Measurements from ENCODE around the gene KCNK5. TPM values are rescaled to one million over a fixed set of nuclear protein-coding genes. Genes with fewer than 3 reads are reported as not detected.

Gene KCNK5
- total and polyA plus RNA-seq, 9 of the 15 experiments (the other 6 are each of a cell fraction or from before 2014, with no cell fraction given): 1.5 to 45.8 (median 25.8) TPM

- BruUV-seq (replicated peaks): no TSS peak
- Histone ChIP-seq H4K20me1 (replicated peaks; ENCODE audit: control insufficient read depth, insufficient read depth, low read length) (peaks cover 4% of the 10 kb centered on the region; the same call in 1 of the 2 replicates), H3K9me1 (ENCODE audit: control insufficient read depth, insufficient read depth, low read length) (no peaks in the 10 kb centered on the region), H3K27me3 (ENCODE audit: control insufficient read depth in 2 of 2, insufficient read depth in 2 of 2, low read length in 2 of 2) (no peaks in the 10 kb centered on the region), H3K9me3 (replicated peaks; ENCODE audit: control insufficient read depth, insufficient read depth, low read depth, low read length) (peaks cover 1% of the 10 kb centered on the region; the same call in 1 of the 2 replicates), H3K4me3 (no peak overlapping the region), H3K79me2 (ENCODE audit: control insufficient read depth, insufficient read depth, low read length) (no peaks in the 10 kb centered on the region), H3K36me3 (ENCODE audit: control insufficient read depth, insufficient read depth, low read length) (no peaks in the 10 kb centered on the region), H3K9ac (ENCODE audit: insufficient read depth in 1 of 2, low read depth in 2 of 2, low read length in 2 of 2) (no peak overlapping the region), H2AFZ (ENCODE audit: low read depth, low read length) (no peak overlapping the region), H3K4me1 (replicated peaks in 1 of 2; ENCODE audit: control insufficient read depth in 2 of 2, insufficient read depth in 2 of 2, low read length in 2 of 2) (no peaks in the 10 kb centered on the region), H3K4me2 (ENCODE audit: insufficient read depth, low read length) (no peak overlapping the region), H3K27ac (ENCODE audit: extremely low read depth, low read depth, low read length) (no peak overlapping the region)
- DNase-seq (ENCODE audit: extremely low read depth in 1 of 4, low spot score in 3 of 4): no peak
- no peak for FAIRE-seq
- ChIA-PET CTCF (ENCODE audit: low intra/inter-chr PET ratio) (interaction anchor here (0.6 kb wide), 1 partner anchor 132 kb away, joined by 3 read pairs; no protein-coding TSS in a partner anchor), POLR2A (no interaction called here)
- in situ Hi-C loops (cut with MboI): no loop called here
- 76% methylated on average over 8 of the region's 8 CpGs for WGBS (ENCODE audit: insufficient coverage, low coverage, missing lambda C conversion rate)
- no peak for ATAC-seq
- intact Hi-C loops (cut with micrococcal nuclease): no loop called here
- TF ChIP-seq ELF4 (CRISPR knock-in tag; IDR thresholded peaks at IDR 0.05) (no peak), CCNT2 (IDR thresholded peaks at IDR 0.05; ENCODE audit: borderline replicate concordance, extremely low read depth, insufficient read length, low read depth, low read length) (no peak), MEF2D (tag; conservative IDR thresholded peaks at IDR 0.05; ENCODE audit: low read depth) (no peak), MEIS2 (IDR thresholded peaks at IDR 0.05; ENCODE audit: partially characterized antibody) (no peak), ZBTB17 (CRISPR knock-in tag; IDR thresholded peaks at IDR 0.05) (no peak), XRCC3 (IDR thresholded peaks at IDR 0.05) (no peak), TRIM28 (IDR thresholded peaks at IDR 0.05) (no peak), SRSF3 (IDR thresholded peaks at IDR 0.05; ENCODE audit: insufficient read depth, low read length) (no peak), MTA1 (IDR thresholded peaks at IDR 0.05; ENCODE audit: borderline replicate concordance) (no peak), ZNF146 (CRISPR knock-in tag; IDR thresholded peaks at IDR 0.05; ENCODE audit: unreplicated experiment) (no peak), TAF15 (IDR thresholded peaks at IDR 0.05; ENCODE audit: low read depth, low read length) (no peak), RREB1 (CRISPR knock-in tag; IDR thresholded peaks at IDR 0.05) (no peak), MTF1 (CRISPR knock-in tag; IDR thresholded peaks at IDR 0.05; ENCODE audit: borderline replicate concordance) (no peak), MYBL2 (IDR thresholded peaks at IDR 0.05; ENCODE audit: low read depth) (no peak), MYBL2 (CRISPR knock-in tag; IDR thresholded peaks at IDR 0.05; ENCODE audit: borderline replicate concordance) (no peak)
Observed at GRCh38 chr6:39178235-39178634, 51.0 kb downstream of the KCNK5 start.
